Retinal pigment epithelial cell (primary cell): ENCODE data around the gene MIDN.
A peak's percentile ranks its signal among the peaks of the same experiment; 100 is the strongest.

Experiments
- DNase-seq: peaks from one replicate; pipeline ENCODE4 v3.0.0-alpha.2; 2010; ENCODE audit warnings: low read depth
- H3K4me3 ChIP-seq: 2 replicates; pipeline ENCODE4 v1.5.1; 2011; ENCODE audit warnings: mild to moderate bottlenecking, low read length, control low read depth, moderate library complexity
- CTCF ChIP-seq: conservative IDR thresholded peaks from 2 replicates; pipeline ENCODE4 v1.5.1; 2011; ENCODE audit warnings: low read depth, low read length, control low read depth, inconsistent platforms

MIDN gene

GRCh38 chr19:1235625-1236538 is 12.5 kb upstream of the MIDN start:
- TF ChIP-seq CTCF: no peak
- no peak for DNase-seq
- H3K4me3 ChIP-seq: peak overlapping the region; percentile 50

GRCh38 chr19:1236576-1236975 is 11.8 kb upstream of the MIDN start:
- no peak for TF ChIP-seq CTCF

GRCh38 chr19:1237027-1237659 is 11.2 kb upstream of the MIDN start:
- TF ChIP-seq CTCF: no peak
- H3K4me3 ChIP-seq: peak overlapping the region; percentile 73
- no peak for DNase-seq

More at GRCh38 chr19:1236576-1236975, 11.8 kb upstream of the MIDN start:
- H3K4me3 ChIP-seq: peak overlapping the region; percentile 73
- no peak for DNase-seq

GRCh38 chr19:1237754-1238368 is 10.5 kb upstream of the MIDN start, which contains the start of gene CBARP:
Gene CBARP (minus strand): TSS chr19:1238005. CDS start chr19:1236100, 1,905 bp downstream.
- DNase-seq: no peak

GRCh38 chr19:1238369-1239303 is 9.7 kb upstream of the MIDN start:
- TF ChIP-seq CTCF: no peak
- H3K4me3 ChIP-seq: peak overlapping the region; percentile 39
- DNase-seq: no peak

More at GRCh38 chr19:1237754-1238368, 10.5 kb upstream of the MIDN start, which contains the start of gene CBARP:
- peak within 1 kb of the TSS; percentile 73 for H3K4me3 ChIP-seq
- no peak for TF ChIP-seq CTCF

GRCh38 chr19:1239420-1239795 is 9.0 kb upstream of the MIDN start:
- no peak for TF ChIP-seq CTCF
- H3K4me3 ChIP-seq: no peak overlapping the region
- DNase-seq: no peak
